Glutamatergic neuron (in vitro differentiated cells): ENCODE results near the gene CEACAM19. TPM values are rescaled to one million over a fixed set of nuclear protein-coding genes. Genes with fewer than 3 reads are reported as not detected.

Experiments used
- DNase-seq: peaks from one replicate; pipeline ENCODE4 v3.0.0; 2022
- H3K27ac Mint-ChIP-seq: one replicate; pipeline ENCODE4 v1.8.0; 2020; ENCODE audit warnings: mild to moderate bottlenecking, mixed read lengths, inconsistent platforms; ENCODE audit not compliant: unreplicated experiment
- H3K27me3 Mint-ChIP-seq: one replicate; pipeline ENCODE4 v1.8.0; 2020; ENCODE audit warnings: mild to moderate bottlenecking, moderate library complexity, mixed read lengths, inconsistent platforms; ENCODE audit not compliant: unreplicated experiment
- H3K36me3 Mint-ChIP-seq: one replicate; pipeline ENCODE4 v1.8.0; 2020; ENCODE audit warnings: mild to moderate bottlenecking, mixed read lengths, inconsistent platforms; ENCODE audit not compliant: unreplicated experiment
- H3K4me1 Mint-ChIP-seq: one replicate; pipeline ENCODE4 v1.8.0; 2020; ENCODE audit warnings: mild to moderate bottlenecking, low read depth, mixed read lengths, inconsistent platforms; ENCODE audit not compliant: unreplicated experiment
- H3K4me3 Mint-ChIP-seq: one replicate; pipeline ENCODE4 v1.8.0; 2020; ENCODE audit warnings: mild to moderate bottlenecking, mixed read lengths, inconsistent platforms; ENCODE audit not compliant: unreplicated experiment
- H3K9me3 Mint-ChIP-seq: one replicate; pipeline ENCODE4 v1.8.0; 2020; ENCODE audit warnings: mild to moderate bottlenecking, moderate library complexity, mixed read lengths, inconsistent platforms; ENCODE audit not compliant: unreplicated experiment
- total RNA-seq: library from RNA; stranded (reverse); fragmentation: NEBNext Ultra II Directional; extraction: Animal tissue kit (Norgen Biotek cat#: 25700); gene quantifications from one replicate; pipeline ENCODE4 v1.2.1, GENCODE V29; 2021; ENCODE audit not compliant: unreplicated experiment
- TF ChIP-seq, protein P1 (sequence below): fragments of 200-600 bp; sonication (generic); IDR thresholded peaks from one replicate; pipeline ENCODE4 v1.5.0; 2021; ENCODE audit not compliant: partially characterized antibody, unreplicated experiment

CEACAM19 gene
- total RNA-seq, 1 donor from 2014 or later = 1.5 TPM

DNA sequence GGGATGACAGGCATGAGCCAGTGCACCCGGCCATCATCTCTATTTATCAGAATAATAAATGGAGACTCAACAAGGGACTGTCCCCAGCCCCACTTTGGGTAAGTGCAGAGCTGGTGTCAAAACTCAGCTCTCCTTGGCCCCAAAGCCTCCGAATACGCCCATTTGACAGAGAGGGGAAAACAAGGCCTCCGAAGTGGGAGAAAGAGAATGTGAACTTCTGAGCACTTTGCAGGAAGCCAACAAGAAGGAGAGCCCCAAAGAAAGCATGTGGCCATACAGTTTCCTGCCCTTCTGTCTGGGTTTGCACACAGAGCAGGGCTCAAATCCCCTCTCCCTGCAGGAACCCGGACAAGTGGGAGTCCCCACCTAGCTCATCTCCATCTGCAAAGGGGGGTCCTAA is 29.3 kb downstream of the CEACAM19 start:
- no peaks in the 10 kb centered on the region for H3K4me1 Mint-ChIP-seq
- no peak overlapping the region for H3K4me3 Mint-ChIP-seq
- TF ChIP-seq, protein P1, sequence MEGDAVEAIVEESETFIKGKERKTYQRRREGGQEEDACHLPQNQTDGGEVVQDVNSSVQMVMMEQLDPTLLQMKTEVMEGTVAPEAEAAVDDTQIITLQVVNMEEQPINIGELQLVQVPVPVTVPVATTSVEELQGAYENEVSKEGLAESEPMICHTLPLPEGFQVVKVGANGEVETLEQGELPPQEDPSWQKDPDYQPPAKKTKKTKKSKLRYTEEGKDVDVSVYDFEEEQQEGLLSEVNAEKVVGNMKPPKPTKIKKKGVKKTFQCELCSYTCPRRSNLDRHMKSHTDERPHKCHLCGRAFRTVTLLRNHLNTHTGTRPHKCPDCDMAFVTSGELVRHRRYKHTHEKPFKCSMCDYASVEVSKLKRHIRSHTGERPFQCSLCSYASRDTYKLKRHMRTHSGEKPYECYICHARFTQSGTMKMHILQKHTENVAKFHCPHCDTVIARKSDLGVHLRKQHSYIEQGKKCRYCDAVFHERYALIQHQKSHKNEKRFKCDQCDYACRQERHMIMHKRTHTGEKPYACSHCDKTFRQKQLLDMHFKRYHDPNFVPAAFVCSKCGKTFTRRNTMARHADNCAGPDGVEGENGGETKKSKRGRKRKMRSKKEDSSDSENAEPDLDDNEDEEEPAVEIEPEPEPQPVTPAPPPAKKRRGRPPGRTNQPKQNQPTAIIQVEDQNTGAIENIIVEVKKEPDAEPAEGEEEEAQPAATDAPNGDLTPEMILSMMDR = no peak
- H3K9me3 Mint-ChIP-seq = peaks cover 2% of the 10 kb centered on the region
- no peak for DNase-seq
- H3K27me3 Mint-ChIP-seq = no peaks in the 10 kb centered on the region
- H3K27ac Mint-ChIP-seq = no peak overlapping the region
- no peaks in the 10 kb centered on the region for H3K36me3 Mint-ChIP-seq

DNA sequence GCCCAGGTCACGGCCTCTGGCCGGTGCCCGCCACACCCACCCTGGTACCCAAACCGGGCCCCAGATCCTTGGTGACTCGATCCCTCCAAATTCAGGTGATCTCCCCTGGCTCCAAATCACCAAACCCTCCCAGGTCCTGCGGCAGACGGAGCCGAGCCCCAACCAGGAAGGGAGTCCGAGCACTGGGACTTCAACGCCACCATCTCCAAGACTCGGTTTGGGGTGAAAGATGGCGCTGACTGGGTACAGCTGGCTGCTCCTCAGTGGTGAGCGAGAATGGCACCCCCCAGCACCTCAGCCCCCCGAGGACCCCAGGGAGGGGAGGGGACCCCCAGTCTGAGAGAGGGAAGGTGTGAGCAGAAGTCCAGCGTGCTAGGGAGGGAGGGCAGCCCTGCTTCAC is 29.9 kb downstream of the CEACAM19 start:
- H3K9me3 Mint-ChIP-seq = peaks cover 2% of the 10 kb centered on the region
- no peaks in the 10 kb centered on the region for H3K36me3 Mint-ChIP-seq
- H3K27ac Mint-ChIP-seq = no peak overlapping the region
- H3K4me3 Mint-ChIP-seq = no peak overlapping the region
- no peaks in the 10 kb centered on the region for H3K4me1 Mint-ChIP-seq
- no peak for DNase-seq
- peaks cover 2% of the 10 kb centered on the region for H3K27me3 Mint-ChIP-seq
- TF ChIP-seq, protein P1 = no peak

DNA sequence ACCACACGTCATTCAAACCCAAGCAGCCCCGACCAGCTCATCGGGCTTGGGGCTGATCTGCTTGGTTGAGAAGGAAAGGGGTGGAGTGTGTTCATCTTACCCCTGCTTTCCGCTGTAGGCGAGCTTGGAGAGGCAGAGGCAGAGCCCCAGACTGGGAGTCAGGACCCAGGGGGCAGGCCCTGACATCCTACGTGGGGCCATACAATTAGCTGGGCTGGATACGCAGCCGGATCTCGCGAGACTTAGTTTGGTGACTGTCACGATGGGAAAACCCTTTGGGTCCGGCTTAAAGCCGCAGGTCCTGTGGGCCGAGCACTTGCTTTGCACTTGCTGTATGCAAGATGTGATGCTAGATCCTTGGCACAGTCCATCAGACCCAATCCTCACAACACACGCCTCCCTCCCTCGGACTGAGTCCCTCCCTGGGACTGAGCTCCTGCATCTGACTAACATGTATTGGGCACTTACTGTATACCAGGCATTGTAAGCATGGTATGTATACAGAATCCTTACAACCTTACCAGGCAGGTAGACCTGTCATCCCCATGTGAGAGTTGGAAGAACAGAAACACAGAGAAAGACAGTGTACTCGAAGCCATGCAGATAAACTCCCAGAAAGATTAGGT is 31.4 kb downstream of the CEACAM19 start:
- no peaks in the 10 kb centered on the region for H3K36me3 Mint-ChIP-seq
- H3K27me3 Mint-ChIP-seq = peaks cover 2% of the 10 kb centered on the region
- no peak for DNase-seq
- no peak overlapping the region for H3K27ac Mint-ChIP-seq
- TF ChIP-seq, protein P1 = no peak
- no peaks in the 10 kb centered on the region for H3K4me1 Mint-ChIP-seq
- H3K9me3 Mint-ChIP-seq = peaks cover 2% of the 10 kb centered on the region
- H3K4me3 Mint-ChIP-seq = no peak overlapping the region

DNA sequence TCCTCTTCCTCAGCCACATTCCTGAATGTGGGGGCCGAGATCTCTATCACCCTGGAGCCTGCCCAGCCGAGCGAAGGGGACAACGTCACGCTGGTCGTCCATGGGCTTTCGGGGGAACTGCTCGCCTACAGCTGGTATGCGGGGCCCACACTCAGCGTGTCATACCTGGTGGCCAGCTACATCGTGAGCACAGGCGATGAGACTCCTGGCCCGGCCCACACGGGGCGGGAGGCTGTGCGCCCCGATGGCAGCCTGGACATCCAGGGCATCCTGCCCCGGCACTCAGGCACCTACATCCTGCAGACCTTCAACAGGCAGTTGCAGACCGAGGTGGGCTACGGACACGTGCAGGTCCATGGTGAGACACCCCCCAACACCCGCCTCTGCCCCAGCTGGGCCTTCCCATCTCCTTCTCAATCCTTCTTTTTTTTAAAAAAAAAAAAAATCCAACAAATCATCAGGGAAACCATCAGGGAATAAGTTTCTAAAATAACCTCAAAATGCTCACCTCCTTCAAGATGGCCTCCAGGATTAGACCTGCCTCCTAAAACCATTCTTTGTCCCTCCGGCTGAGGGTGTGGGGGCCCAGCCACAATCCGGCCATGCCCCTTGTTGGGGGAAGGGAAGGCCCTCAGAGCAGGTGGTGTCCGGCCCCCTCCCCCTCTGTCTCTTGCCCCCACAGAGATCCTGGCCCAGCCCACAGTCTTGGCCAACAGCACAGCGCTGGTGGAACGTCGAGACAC is 32.2 kb downstream of the CEACAM19 start:
- H3K27me3 Mint-ChIP-seq = peaks cover 2% of the 10 kb centered on the region
- H3K4me3 Mint-ChIP-seq = no peak overlapping the region
- no peak for DNase-seq
- no peaks in the 10 kb centered on the region for H3K4me1 Mint-ChIP-seq
- TF ChIP-seq, protein P1 = no peak
- H3K36me3 Mint-ChIP-seq = no peaks in the 10 kb centered on the region
- no peak overlapping the region for H3K27ac Mint-ChIP-seq
- peaks cover 2% of the 10 kb centered on the region for H3K9me3 Mint-ChIP-seq

DNA sequence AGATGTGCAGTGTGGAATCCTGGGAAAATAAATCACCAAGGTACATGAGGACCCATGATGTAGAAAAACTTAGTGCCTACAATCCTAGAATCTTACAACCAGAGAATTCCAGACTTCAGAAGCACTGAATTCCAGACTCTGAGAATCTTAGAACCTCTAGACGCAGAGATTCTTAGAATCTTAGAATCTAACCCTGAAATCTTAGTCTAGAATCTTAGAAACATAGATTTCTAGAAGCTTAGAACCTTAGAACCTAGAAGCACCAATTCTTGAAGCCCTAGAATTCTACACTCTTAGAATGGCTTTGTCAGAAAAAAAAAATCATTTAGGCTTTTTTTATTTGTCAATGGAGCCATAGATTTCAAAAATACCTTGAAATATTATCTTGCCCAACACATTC is 33.7 kb downstream of the CEACAM19 start:
- H3K9me3 Mint-ChIP-seq = peaks cover 2% of the 10 kb centered on the region
- peaks cover 2% of the 10 kb centered on the region for H3K27me3 Mint-ChIP-seq
- H3K4me1 Mint-ChIP-seq = no peaks in the 10 kb centered on the region
- H3K4me3 Mint-ChIP-seq = no peak overlapping the region
- no peak overlapping the region for H3K27ac Mint-ChIP-seq
- TF ChIP-seq, protein P1 = no peak
- DNase-seq = no peak
- H3K36me3 Mint-ChIP-seq = no peaks in the 10 kb centered on the region
